ENCODE measurements around the gene CLCA4.

The CLCA4 gene

DNA sequence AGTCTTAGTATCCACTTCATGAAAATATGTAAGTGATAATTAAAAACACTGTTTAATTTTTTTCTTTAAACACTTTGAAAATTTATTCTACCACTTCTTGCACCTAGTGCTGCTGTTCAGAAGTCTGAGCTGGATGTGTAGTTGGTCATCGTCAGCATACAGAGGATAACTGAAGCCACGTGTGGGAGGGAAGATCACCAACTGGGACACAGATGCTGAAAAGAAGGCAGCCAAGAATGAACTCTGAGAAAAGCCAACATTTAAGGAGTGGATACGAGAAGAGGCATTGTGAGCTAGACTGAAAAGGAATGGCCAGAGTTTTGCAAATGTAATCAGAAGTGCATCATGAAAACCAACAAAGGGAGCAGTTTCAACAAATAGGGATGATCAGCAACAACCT lies 24.6 kb upstream of the CLCA4 start:
- Histone ChIP-seq H3K4me3 (no peak overlapping the region), H3K27ac (no peak overlapping the region)

DNA sequence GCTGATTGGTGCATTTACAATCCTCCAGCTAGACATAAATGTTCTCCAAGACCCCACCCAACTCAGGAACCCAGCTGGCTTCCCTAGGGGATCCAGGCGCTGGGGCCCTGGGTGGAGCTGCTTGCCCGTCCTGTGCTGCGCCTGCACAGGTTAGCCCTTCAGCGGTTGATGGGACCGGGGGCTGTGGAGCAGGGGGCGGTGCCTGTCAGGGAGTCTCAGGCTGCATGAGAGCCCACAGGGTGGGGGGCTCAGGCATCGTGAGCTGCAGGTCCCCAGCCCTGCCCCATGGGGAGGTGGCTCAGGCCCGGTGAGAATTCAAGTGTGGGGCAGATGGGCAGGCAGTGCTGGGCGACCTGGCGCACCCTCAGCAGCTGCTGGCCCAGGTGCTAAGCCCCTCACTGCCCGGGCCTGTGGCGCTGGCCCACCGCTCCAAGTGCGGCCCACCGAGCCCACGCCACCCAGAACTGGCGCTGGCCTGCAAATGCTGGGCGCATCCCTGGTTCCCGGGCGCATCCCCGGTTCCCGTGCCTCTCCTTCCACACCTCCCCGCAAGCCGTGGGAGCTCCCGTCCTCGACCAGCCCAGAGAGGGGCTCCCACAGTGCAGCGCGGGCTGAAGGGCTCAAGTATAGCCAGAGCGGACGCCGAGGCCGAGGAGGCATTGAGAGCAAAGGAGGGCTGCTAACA lies 23.1 kb upstream of the CLCA4 start:
- no peak overlapping the region for H3K4me3 ChIP-seq
- no peak overlapping the region for H3K27ac ChIP-seq

DNA sequence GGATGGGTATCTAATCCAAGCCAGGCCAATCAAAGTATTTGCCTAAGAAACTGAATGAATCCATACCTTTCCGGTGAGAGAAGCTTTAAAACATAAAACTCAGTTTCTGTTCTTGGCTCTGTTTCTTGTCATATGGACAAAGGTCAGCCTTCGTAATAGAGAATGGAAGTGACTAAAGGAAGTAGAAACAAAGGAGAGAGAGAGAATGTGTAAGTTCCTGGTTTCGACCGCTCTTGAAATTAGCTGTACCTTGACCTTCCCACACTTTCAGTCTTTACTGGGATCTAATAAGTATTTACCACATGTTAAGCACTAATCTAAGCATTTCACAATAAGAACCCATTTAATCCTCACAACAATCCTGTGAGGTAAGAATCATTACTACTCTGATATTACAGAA lies 19.6 kb upstream of the CLCA4 start:
- H3K4me3 ChIP-seq, result no peak overlapping the region
- no peak overlapping the region for H3K27ac ChIP-seq

DNA sequence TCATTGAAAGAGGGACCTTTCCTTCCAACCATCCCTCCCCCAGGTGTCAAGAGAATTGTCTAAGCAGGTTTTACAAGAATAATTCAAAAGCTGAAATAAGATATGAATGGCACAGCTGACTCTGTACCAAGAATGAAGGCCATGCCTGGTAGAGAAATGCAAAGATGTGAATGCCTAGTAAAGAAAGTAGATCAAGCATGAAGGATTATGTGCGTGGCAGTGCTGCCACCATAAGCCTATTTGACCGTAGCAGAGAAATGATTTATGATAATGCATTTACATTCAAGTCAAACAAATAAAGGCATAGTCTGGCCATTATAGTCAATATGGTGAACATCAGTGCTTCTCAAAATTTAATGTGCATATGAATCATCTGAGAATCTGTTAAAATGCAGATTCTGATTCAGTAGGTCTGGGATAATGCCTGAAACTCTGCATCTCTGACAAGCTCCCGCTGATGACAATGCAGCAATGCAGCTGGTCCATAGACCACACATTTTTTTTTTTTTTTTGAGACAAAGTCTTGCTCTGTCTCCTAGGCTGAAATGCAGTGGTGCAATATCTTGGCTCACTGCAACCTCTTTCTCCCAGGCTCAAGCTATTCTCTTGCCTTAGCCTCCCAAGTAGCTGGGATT lies 16.6 kb upstream of the CLCA4 start:
- Histone ChIP-seq H3K27ac (no peak overlapping the region), H3K4me3 (no peak overlapping the region)

DNA sequence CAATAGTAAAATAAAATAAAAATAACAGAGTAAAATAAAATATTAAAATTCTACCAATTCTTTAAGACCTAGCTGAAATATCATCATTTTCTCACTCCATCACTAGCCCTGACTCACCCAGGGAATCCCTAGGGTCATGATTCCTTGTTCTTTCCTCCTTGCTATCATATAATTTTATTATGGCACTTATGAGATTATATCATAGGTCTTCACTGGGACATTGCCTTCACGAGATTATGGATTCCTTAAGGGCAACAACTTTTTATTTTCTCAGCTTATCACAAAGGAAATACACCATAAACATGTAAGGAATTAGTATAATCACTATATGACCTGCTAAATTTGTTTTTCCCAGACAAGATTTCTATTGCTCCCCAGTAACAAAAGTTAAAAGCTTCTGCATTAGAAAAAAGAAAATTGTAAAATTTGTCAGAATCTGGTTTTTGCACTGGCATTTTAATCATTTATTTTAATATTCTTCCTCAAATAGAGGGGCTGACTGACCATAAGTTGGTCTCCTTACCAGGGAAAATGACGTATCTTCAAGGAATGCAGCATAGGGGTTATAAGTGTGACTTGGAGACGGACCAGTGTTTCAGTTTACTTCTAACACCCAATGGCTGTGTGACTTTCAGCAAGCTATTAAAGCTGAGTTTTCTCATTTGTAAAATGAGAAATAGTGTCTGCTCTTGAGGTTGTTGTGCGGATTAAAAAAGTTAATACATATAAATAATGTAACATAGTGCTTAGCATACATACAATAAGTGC lies 8.8 kb upstream of the CLCA4 start:
- no peak overlapping the region for H3K4me3 ChIP-seq
- no peak overlapping the region for H3K27ac ChIP-seq

DNA sequence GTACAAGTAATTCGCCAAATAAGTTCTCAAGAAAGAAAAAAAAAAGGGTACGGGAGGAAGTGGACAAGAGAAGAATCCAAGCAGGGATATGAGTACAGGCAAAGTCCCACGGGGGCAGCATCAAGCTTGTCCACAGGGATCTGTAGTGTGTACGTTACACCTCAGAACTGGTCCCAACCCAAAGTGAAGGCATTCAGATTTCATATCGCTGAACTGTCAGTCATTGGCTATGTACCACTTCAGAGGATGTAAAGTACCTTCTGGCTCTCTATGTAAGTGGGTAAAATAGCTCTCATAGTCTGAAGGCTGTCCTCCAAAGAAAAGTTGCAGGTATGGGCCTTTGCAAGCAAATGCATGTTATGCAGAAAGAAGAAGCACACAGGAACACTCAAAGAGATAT lies 8.1 kb upstream of the CLCA4 start:
- H3K27ac ChIP-seq, result no peak overlapping the region
- no peak overlapping the region for H3K4me3 ChIP-seq

DNA sequence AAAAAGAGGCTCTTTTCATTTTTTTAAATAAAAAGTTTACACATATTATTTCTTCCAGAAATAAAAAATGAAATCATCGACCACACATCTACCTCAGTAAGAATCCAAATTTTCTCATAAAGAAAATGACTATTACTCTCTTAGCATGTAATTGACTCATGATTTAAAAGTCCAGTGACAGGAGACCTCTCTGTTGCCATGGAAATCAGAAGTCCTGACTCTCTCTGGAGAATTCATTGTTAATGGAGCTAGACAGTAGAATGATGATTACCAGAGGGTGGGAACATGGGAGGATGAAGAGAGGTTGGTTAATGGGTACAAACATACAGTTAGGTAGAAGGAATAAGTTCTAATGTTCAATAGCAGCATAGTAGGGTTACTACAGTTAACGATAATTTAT lies 5.0 kb upstream of the CLCA4 start:
- Histone ChIP-seq H3K4me3 (no peak overlapping the region), H3K27ac (no peak overlapping the region)

DNA sequence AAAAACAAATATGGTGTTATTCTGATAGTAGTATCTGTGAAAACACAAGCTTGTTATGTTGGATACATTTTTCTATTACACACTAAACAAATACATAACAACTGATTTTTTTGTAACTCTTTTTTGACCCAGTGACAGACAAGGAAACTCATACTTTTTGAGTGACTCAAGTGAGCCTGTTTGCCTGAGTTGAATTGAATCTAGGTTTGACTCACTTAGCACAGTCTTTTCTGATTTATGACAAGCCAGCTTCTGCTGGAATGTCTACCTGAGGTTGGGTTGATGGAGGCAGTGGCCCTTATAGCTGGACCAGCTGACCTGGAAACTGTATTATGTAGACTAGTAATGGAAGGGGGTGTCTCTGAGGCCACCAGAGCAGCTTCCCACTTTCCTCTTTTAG lies 4.2 kb upstream of the CLCA4 start:
- no peak overlapping the region for H3K4me3 ChIP-seq
- no peak overlapping the region for H3K27ac ChIP-seq

DNA sequence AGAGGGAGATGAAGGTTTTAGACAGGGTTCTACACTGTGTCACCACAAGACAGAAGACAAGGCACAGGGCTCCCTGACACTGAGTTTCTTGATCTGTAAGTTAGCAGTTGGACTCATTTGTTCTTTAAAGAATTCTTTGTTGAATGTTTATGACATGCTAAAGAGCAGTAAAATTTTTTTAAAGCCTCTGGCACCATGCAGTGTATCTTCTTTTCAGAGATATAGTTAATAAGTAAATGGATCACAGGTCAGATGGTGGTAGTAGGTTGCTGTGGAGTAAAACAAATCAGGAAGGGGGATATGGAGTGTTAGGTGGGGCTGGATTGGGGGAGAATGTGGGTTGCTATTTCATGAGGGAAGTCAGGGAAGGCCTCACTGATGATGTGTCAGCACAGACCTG lies 2.0 kb downstream of the CLCA4 start:
- Histone ChIP-seq H3K4me3 (no peak overlapping the region), H3K27ac (no peak overlapping the region)

DNA sequence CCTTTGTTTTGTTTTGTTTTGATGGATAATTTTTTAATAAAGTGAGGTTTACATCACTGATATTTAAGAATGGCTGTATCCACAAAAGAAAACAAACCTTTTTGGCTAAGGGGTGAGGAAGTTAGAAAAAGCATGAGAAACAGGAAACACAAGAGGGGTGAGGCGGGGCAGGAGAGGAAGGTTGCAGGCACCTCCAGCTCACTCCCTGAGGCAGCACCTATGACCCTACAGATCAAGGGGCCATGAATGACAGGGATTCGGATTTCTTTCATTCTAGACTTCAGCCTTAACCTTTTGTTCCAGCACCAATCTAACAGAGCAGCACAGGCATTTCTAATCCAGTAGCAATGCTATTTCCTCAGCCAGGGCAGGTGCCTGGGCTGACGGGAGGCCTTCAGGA lies 4.4 kb downstream of the CLCA4 start:
- no peak overlapping the region for H3K27ac ChIP-seq

DNA sequence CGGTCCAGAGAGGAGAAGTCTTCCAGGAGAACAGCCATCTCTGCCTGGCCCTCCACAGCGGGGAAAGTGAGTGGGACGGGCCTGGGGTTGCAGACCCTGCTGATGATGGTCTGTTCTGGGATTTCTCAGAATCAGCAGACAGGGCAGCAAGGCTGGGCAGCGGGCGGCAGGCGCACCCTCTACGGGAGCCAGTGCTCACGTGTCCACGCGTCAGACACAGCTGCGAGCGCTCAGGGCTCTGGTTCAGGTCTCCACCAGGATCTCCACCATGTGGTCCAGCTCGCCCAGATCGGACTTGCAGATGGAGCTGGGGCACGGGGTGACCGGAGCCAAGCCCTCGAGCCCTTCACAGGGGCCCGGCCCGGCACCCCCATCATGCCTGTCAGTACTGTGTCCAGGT lies 5.5 kb downstream of the CLCA4 start:
- H3K4me3 ChIP-seq, result no peak overlapping the region
- H3K27ac ChIP-seq, result no peak overlapping the region

More for the DNA sequence above, 4.4 kb downstream of the CLCA4 start:
- no peak overlapping the region for H3K4me3 ChIP-seq

DNA sequence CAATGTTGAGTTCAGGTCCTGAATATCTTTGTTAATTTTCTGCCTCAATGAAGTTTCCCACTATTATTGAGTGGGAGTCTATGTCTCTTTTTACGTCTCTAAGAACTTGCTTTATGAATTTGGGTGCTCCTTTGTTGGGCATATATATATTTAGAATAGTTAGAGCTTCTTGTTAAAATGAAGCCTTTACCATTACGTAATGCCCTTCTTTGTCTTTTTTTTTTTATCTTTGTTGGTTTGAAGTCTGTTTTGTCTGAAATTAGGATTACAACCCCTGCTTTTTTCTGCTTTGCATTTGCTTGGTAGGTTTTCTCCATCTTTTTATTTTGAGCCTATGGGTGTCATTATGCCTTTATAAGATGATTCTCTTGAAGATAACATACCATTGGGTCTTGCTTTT lies 10.9 kb downstream of the CLCA4 start:
- no peak overlapping the region for H3K27ac ChIP-seq
- no peak overlapping the region for H3K4me3 ChIP-seq

DNA sequence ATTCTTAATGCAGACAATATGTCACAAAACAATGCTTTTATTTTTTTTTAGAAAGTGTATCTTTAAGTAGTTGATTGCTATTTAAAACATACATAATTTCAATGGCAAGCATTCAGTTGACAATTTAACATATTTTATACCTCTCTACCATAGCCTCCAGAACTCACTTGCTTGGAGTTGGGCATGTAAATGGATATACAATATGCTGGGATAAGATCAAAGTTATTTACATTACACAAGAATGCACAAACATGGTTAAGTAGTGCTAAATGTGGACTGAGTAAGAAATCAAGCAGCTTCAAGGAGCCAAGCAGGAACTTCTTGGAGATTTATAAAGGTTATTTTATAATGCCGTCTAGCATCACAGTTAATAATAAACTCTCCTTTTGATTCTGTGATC lies 17.0 kb downstream of the CLCA4 start:
- Histone ChIP-seq H3K4me3 (no peak overlapping the region), H3K27ac (no peak overlapping the region)

DNA sequence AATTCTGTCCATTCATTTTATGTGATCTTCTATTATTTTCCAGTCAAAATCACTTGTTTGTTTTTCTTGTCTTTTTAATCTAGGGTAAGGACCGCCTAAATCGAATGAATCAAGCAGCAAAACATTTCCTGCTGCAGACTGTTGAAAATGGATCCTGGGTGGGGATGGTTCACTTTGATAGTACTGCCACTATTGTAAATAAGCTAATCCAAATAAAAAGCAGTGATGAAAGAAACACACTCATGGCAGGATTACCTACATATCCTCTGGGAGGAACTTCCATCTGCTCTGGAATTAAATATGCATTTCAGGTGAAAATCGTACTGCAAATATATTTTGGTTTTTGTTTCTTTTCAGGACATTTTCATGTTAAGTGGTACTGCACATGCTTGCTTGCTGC lies 20.5 kb downstream of the CLCA4 start:
- no peak overlapping the region for H3K4me3 ChIP-seq
- H3K27ac ChIP-seq, result no peak overlapping the region

DNA sequence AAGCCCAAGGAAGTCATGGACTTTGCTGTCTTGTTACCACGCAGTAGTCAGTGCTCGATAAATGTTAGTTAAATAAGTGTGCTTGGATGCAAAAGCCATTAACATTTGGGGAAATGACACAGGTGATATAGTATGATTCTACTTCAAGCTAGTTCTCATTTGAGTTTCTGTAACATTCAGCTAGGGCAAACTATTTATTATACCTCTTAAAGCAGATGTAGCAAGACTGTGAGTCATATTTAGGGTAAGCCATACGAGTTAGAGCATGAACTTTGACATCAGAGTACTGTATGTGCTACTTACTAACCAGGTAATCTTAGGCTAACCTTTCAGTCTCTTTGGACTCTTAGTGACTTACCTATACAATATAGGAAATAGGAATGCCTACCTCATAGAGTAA lies 21.0 kb downstream of the CLCA4 start:
- H3K4me3 ChIP-seq, result no peak overlapping the region

DNA sequence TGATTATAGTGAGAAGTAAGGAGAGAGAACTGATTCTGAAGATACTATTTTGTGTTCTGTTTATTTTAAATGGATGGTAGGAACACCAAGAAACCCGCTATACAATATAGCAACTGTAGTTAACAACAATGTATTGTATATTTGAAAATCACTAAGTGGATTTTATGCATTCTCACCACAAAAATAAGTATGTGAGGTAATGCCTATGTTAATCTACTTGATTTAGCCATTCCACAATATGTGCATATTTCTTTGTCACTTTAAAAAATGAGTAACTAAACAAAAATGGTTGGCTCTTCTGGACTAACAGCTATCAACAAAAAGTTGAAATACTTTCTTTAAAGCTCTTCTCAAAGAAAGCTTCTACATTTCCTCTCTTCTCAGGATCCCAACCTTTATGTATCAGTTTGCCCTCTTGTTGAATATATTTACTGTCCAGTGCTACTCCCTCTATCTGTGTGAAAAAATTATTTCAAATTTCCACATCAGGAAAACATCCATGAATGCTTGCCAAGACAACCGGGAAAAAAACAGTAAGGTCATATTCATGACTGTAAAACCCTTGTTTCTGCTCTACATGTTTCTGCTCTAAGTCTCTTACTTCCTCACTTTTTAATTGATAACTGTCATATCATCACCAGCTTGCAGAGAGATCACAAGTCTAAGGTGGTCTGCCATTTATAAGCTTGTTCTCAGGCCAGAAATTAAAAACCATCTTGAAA lies 27.0 kb downstream of the CLCA4 start:
- H3K4me3 ChIP-seq, result no peak overlapping the region
- no peak overlapping the region for H3K27ac ChIP-seq

More for the DNA sequence above, 21.0 kb downstream of the CLCA4 start:
- no peak overlapping the region for H3K27ac ChIP-seq

DNA sequence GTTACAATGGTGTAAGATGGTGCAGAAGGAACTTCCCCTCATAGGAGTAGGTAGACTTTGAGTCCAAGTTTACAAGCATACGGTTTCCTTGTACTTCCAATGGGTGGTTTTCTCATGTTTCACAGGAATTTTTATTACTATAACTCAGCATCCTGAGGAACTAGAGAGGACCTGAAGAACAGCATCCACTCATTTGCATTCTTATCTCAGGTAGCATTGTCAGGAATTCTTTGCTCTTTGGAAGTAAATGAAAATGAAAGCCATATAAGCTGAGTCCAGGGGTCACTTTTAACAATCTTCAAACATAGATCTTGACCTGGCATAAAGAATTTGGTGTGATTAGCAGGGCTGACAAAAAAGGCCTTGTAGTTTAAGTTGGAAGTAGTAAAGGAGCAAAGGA lies 34.4 kb downstream of the CLCA4 start:
- H3K27ac ChIP-seq, result no peak overlapping the region

DNA sequence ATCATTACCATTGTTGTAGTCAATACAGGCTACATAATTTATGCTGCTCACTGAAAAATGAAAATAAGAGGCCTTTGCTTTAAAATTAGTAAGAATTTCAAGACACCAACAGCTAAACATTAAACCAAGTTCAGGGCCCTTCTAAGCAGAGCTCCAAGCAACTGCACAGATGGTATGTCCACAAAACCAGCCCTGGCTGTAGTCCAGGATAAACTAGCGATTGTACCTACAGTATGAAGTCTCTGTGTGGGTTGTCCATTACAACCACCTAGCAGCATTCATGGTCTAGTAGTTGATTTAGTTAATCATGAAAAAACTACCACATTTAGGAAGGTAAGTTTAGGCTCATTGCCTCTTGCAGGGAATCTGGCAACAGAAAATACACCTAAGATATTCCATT lies 35.3 kb downstream of the CLCA4 start:
- H3K27ac ChIP-seq, result no peak overlapping the region
- H3K4me3 ChIP-seq, result no peak overlapping the region

More for the DNA sequence above, 34.4 kb downstream of the CLCA4 start:
- H3K4me3 ChIP-seq, result no peak overlapping the region

DNA sequence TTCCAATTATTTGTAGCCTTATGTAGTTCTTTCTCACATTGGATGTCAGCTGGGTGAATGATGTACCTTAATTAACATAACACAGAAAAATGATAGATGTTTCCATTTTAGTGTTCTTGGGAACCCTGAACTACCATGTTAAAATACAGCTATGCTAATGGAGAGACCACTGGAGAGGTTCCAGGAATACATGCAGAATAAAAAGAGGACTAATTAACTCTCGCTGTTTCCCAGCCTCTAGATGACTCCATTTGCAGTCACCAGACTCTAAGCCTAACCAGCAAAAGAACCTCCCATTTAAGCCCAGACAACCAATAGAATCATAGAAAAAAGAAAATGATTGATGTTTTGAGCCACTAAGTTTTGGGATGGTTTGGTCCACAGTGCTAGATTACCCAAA lies 36.2 kb downstream of the CLCA4 start:
- no peak overlapping the region for H3K27ac ChIP-seq
- H3K4me3 ChIP-seq, result no peak overlapping the region

DNA sequence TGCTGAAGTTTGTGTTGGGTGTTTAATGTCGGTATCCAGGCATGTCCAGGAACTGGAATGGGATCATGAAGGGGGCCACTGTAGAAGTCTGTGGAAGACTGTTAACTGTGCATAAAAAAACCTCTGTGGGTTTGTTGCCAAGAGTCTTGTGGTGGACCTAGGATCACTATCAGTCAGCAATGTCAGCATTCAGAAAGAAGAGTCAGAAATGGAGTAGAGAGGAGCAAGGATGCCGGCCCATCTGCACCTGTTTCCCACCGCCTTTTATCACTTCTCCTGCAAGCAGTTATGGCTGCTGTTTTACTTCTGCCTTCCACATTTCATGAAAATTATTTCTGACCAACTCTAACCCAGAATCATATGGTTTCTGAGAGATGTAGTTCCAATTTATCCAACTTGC lies 36.7 kb downstream of the CLCA4 start:
- Histone ChIP-seq H3K4me3 (no peak overlapping the region), H3K27ac (no peak overlapping the region)
